Transverse colon (tissue), 4 donors: ENCODE measurements around the gene HOXB13.

ENCODE experiments used
- CTCF ChIP-seq, 5 experiments: fragments of 200-600 bp in 3 of 5; fragments of 450-650 bp in 2 of 5; sonication (generic) in 3 of 5; IDR thresholded peaks; 1 replicate in 2 of 5; 2 replicates in 3 of 5; pipeline ENCODE4 v1.5.1; 2016 to 2017; ENCODE audit warnings: antibody characterized with exemption in 5 of 5, inconsistent platforms in 3 of 5, mild to moderate bottlenecking in 2 of 5, moderate library complexity in 1 of 5
- EP300 ChIP-seq: sonication (generic); formaldehyde crosslinking; IDR thresholded peaks from one replicate; pipeline ENCODE4 v1.6.1; 2017; ENCODE audit warnings: antibody characterized with exemption, low read depth
- POLR2A ChIP-seq: fragments of 450-650 bp; IDR thresholded peaks from one replicate; pipeline ENCODE4 v1.6.1; 2016; ENCODE audit warnings: antibody characterized with exemption, mild to moderate bottlenecking, moderate library complexity
- POLR2AphosphoS5 ChIP-seq, 3 donors: sonication (generic); formaldehyde crosslinking; IDR thresholded peaks; one replicate each; pipeline ENCODE4 v1.6.1; 2016; ENCODE audit warnings: antibody characterized with exemption in 3 of 3

GRCh38 chr17:48745381-48746275 is 17.1 kb upstream of the HOXB13 start:
- no peak for TF ChIP-seq CTCF (IDR thresholded peaks at IDR 0.05)
- no peak for TF ChIP-seq POLR2A
- no peak for TF ChIP-seq POLR2AphosphoS5 (IDR thresholded peaks at IDR 0.05)
- no peak for TF ChIP-seq EP300
